NCI-H774 (cell line): ENCODE results near the gene CDK2AP2.
"Not testable (repeated sequence)": the region's sequence is repeated elsewhere in the genome, so short reads cannot be mapped to it uniquely, and the experiment has no call there.

Source experiments
- DNase-seq: peaks from one replicate; lab custom pipeline; 2025; lab: John Stamatoyannopoulos, UW

CDK2AP2 gene

DNA sequence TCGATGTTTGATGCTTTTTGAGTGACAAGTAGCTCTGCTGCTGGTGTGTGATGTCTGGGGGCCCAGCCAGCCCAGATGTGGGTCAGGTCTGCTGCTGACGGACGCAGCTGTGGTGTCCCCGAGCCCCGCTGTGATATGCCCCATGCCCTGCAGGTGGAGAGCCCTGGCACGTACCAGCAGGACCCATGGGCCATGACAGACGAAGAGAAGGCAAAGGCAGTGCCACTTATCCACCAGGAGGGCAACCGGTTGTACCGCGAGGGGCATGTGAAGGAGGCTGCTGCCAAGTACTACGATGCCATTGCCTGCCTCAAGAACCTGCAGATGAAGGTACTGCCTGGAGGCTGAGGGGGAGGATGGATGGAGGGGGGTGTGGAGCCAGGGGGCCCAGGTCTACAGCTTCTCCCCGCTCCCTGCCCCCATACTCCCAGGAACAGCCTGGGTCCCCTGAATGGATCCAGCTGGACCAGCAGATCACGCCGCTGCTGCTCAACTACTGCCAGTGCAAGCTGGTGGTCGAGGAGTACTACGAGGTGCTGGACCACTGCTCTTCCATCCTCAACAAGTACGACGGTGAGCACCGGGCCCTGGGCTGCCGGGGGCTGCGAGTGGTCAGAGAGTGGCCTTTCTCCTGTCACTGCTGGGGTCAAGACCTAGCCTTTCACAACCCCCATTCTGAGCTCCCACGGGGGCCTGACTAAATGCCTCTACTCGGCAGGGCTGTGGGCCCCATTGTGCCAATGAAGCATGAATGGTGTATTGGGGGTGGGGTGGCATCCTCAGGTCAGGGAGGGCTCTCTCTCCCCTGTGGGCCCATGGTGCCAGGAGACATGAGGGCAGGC lies 17.9 kb downstream of the CDK2AP2 start:
- no peak for DNase-seq

GRCh38 chr11:67489203-67489884 lies 18.6 kb downstream of the CDK2AP2 start:
- DNase-seq = no peak

DNA sequence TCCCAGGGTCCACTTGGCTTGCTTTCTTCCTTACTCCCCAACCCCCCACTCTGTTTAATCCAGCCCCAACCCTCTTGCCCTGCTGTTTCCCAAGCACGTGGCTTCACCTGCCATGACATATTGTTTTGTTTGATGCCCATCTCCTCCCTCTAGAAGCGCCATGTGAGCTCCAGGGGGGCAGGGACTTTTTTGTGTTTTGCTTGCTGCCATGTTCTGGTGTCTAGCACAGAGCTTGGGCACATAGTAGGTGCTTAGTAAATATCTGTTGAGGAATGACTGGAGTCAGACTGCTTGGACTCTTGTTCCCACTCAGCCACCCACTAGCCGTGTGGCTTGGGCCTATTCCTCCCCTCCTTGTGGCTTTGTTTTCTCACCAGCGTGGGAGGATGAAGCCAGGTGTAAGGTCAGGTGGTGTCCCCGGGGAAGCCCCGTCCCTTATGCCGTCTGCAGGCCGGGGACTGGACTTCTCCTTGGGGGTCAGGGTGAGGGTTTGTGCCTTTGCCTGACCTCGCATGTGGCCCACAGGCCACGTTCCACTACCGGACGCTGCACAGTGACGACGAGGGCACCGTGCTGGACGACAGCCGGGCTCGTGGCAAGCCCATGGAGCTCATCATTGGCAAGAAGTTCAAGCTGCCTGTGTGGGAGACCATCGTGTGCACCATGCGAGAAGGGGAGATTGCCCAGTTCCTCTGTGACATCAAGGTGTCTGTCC lies 21.3 kb downstream of the CDK2AP2 start:
- DNase-seq = no peak

DNA sequence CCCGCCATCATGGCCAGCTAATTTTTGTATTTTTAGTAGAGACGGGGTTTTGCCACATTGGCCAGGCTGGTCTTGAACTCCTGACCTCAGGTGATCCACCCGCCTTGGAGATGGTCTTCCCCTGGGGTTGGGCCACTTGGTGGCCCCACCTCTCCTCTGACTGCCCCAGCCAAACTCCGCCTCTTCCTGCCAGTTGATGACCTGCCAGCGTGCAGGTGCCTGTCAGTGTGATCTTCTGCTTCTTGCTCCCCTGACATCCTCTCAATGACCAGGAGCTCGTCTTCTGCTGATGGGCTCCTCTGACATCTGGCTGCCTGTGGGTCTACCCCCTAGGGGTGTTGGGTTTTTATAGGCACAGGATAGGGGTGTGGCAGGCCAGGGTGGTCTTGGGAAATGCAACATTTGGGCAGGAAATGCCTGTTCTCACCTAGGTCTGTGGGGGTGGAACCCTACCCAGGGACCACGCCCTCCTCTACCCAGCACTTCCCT lies 22.0 kb downstream of the CDK2AP2 start:
- not testable (repeated sequence) for DNase-seq

- no peak for DNase-seq
Measured at GRCh38 chr11:67484847-67485311, 23.1 kb downstream of the CDK2AP2 start.

GRCh38 chr11:67483831-67484665 lies 23.9 kb downstream of the CDK2AP2 start:
- DNase-seq = no peak

DNA sequence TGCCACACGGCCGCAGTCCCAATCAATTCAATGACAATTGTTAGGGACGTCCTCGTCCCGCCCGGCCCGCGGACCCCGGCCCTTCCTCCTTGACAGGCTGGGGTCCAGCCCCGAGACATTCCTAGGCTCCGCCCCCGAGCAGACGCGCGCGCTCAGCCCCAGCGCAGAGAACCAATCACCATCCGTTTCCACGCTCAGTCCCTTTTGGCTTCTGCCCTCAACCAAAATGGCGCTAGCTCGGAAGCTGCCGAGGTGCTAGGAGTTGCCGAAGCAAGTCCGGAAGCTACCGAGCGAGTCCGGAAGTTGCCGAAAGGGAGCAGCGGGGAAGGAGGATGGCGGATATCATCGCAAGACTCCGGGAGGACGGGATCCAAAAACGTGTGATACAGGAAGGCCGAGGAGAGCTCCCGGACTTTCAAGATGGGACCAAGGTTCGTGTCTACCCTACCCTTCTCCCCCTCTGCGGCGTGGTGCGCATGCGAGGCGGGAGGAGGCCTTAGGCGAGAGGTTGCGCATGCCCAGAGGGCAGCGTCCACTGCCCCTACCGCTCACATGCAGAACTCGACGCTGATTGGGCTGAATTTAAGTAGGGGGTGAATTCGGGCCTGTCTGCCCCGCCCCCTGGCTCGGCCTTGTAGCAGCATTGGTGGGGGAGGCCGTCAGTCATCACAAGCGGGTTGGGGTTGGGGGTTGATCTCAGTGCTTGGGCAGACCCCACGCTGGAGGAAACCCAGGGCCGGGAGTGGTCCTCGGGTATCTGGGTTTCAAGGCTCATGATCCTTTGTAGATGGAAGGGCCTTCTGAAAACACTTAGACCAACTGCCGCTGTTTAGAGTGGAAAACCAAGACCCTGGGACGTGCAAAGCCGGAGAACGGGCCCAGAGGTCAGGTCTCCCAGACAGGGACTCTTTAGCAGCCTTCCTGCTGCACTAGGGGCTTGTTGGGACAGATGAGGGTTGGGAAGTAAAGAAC lies 24.8 kb downstream of the CDK2AP2 start, which contains the start of gene AIP:
Gene AIP (plus strand): TSS at position 200 of the 972 bp plus-strand sequence. CDS start 133 bp downstream, at position 333.
- peak; percentile 99 for DNase-seq

- DNase-seq = no peak
Measured at GRCh38 chr11:67482275-67482826, 25.6 kb downstream of the CDK2AP2 start.

DNA sequence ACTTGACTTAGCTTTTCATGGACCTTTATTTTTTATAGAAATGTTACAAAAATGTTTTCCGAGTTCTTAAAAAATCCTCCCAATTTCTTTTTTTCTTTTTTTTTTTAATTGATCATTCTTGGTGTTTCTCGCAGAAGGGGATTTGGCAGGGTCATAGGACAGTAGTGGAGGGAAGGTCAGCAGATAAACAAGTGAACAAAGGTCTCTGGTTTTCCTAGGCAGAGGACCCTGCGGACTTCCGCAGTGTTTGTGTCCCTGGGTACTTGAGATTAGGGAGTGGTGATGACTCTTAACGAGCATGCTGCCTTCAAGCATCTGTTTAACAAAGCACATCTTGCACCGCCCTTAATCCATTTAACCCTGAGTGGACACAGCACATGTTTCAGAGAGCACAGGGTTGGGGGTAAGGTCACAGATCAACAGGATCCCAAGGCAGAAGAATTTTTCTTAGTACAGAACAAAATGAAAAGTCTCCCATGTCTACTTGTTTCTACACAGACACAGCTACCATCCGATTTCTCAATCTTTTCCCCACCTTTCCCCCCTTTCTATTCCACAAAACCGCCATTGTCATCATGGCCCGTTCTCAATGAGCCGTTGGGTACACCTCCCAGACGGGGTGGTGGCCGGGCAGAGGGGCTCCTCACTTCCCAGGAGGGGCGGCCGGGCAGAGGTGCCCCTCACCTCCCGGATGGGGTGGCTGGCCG lies 30.5 kb downstream of the CDK2AP2 start:
- not testable (repeated sequence) for DNase-seq

- not testable (repeated sequence) for DNase-seq
Measured at GRCh38 chr11:67476692-67477091, 31.3 kb downstream of the CDK2AP2 start.

- DNase-seq = no peak
Measured at GRCh38 chr11:67472882-67473281, 35.1 kb downstream of the CDK2AP2 start.

DNA sequence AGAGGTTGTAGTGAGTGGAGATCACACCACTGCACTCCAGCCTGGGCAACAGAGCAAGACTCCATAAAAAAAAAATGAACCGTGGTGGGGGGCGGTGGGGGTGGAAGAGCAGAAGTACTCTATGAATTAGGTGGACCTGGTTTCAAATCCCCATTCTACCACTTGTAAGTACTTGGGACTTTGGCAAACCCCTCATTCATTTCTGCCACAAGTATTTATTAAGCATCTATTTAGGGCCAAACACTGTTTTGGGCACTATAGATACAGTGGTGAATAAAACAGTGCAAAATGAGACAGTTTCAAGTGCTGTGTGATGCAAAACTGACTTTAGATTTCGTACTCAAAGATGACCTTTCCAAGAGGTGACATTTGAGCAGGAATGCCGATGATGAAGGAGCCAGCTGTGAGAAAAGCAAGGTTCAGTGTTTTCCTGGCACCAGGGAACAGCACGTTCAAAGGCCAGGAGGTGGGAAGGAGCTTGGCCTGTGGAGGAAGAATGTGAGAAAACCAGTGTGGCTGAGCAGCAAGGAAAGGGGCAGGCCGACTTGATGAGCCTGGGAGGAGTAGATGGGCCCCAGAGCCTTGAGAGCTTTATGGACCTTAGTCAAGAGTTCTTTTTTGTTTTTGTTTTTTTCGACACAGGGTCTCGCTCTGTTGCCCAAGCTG lies 37.5 kb downstream of the CDK2AP2 start:
- no peak for DNase-seq

- no peak for DNase-seq
Measured at GRCh38 chr11:67469508-67469811, 38.5 kb downstream of the CDK2AP2 start.

- peak; percentile 92 for DNase-seq
Measured at GRCh38 chr11:67468759-67469507, 39.0 kb downstream of the CDK2AP2 start, which contains the start of gene TMEM134. Gene TMEM134 (minus strand): TSS chr11:67469251. CDS start chr11:67469192, 59 bp downstream.

GRCh38 chr11:67468456-67468758 lies 39.6 kb downstream of the CDK2AP2 start:
- DNase-seq = no peak

DNA sequence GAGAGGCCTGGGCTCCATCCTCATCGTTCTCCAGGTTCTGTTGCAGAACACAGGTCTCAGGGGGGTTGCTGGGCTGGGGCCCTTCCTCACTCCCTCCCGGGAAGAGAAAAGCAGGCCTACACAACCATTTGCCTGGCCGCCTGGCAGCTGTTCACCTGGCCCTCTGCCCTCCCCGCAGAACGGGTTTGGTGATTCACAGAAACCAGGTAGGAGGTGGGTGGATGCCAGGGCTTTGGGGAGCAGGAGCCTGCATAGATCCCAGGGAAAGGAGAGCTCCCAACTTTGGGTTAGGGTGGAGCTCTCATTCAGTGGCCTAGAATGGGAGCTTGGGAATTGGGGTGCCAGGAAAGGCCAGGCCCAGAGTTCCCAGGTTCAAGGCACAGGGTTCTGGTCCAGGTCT lies 39.9 kb downstream of the CDK2AP2 start:
- DNase-seq = peak; percentile 15

DNA sequence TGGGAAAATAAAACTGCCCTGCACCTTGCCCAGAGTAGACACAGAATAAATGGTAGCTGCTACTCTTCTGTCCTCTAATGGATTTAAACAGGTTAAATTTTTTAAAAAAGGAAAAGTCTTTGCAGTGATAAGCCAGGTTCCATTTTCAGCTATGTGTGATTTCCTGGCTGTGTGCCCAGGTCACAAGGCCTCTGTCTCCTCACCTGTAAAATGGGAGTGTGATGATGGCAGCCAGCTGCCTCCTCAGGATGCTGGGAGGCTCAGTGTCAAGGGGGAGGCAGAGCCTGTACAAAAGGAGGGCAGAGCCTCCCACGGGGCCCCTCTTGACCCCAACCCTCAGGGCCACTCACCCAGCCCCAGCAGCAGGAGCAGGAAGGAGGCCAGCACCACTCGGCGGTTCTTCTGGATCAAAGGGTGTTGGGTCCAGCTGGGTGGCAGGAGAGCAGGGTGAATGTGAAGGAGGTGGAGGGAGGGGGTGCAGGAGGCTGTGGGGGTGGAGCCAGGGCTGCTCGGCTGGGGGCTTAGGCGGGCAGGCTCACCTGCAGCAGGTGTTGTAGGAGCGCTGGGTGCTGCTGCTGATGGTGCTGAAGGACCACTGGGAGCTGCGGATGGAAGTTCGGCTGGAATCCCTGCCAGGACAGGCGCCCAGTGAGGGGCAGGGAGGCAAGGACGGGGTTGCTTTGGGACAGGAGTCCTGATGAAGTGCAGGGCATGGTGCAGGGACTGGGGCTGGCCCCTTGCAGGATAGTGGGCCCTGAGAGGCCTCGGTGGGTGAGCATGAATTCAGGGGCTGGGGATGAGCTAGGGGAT lies 40.8 kb downstream of the CDK2AP2 start:
- DNase-seq = no peak
